Measurements from ENCODE around the gene ADAMTS2.

The ADAMTS2 gene

GRCh38 chr5:179237770-179238627 lies 107.3 kb downstream of the ADAMTS2 start:
- Mint-ChIP-seq H3K4me1 (ENCODE audit: low read depth) (no peaks in the 10 kb centered on the region), H3K27me3 (ENCODE audit: low read depth) (no peaks in the 10 kb centered on the region), H3K4me3 (no peak overlapping the region), H3K36me3 (ENCODE audit: low read depth) (no peaks in the 10 kb centered on the region), H3K27ac (no peak overlapping the region), H3K9me3 (peaks cover 15% of the 10 kb centered on the region)

GRCh38 chr5:179235416-179236400 lies 109.6 kb downstream of the ADAMTS2 start:
- no peaks in the 10 kb centered on the region for H3K36me3 Mint-ChIP-seq (ENCODE audit: low read depth)
- no peaks in the 10 kb centered on the region for H3K4me1 Mint-ChIP-seq (ENCODE audit: low read depth)
- H3K4me3 Mint-ChIP-seq: no peak overlapping the region
- no peaks in the 10 kb centered on the region for H3K27me3 Mint-ChIP-seq (ENCODE audit: low read depth)
- no peak overlapping the region for H3K27ac Mint-ChIP-seq
- peaks cover 15% of the 10 kb centered on the region for H3K9me3 Mint-ChIP-seq

- H3K36me3 Mint-ChIP-seq (ENCODE audit: low read depth): no peaks in the 10 kb centered on the region
- no peak overlapping the region for H3K4me3 Mint-ChIP-seq
- H3K9me3 Mint-ChIP-seq: peaks cover 8% of the 10 kb centered on the region
- no peaks in the 10 kb centered on the region for H3K27me3 Mint-ChIP-seq (ENCODE audit: low read depth)
- H3K27ac Mint-ChIP-seq: no peak overlapping the region
- no peaks in the 10 kb centered on the region for H3K4me1 Mint-ChIP-seq (ENCODE audit: low read depth)
These were observed 110.6 kb downstream of the ADAMTS2 start for GRCh38 chr5:179234563-179235135.

- Mint-ChIP-seq H3K9me3 (peaks cover 4% of the 10 kb centered on the region), H3K36me3 (ENCODE audit: low read depth) (no peaks in the 10 kb centered on the region), H3K4me3 (no peak overlapping the region), H3K27ac (no peak overlapping the region), H3K27me3 (ENCODE audit: low read depth) (no peaks in the 10 kb centered on the region), H3K4me1 (ENCODE audit: low read depth) (no peaks in the 10 kb centered on the region)
These were observed 111.2 kb downstream of the ADAMTS2 start for GRCh38 chr5:179233909-179234562.

- Mint-ChIP-seq H3K27me3 (ENCODE audit: low read depth) (no peaks in the 10 kb centered on the region), H3K9me3 (no peaks in the 10 kb centered on the region), H3K4me1 (ENCODE audit: low read depth) (no peaks in the 10 kb centered on the region)
These were observed 113.0 kb downstream of the ADAMTS2 start for GRCh38 chr5:179232091-179232735.

GRCh38 chr5:179231309-179231708 lies 114.0 kb downstream of the ADAMTS2 start:
- no peak overlapping the region for H3K27ac Mint-ChIP-seq
- no peaks in the 10 kb centered on the region for H3K27me3 Mint-ChIP-seq (ENCODE audit: low read depth)
- H3K4me1 Mint-ChIP-seq (ENCODE audit: low read depth): no peaks in the 10 kb centered on the region
- no peaks in the 10 kb centered on the region for H3K36me3 Mint-ChIP-seq (ENCODE audit: low read depth)
- no peaks in the 10 kb centered on the region for H3K9me3 Mint-ChIP-seq
- no peak overlapping the region for H3K4me3 Mint-ChIP-seq

More at GRCh38 chr5:179232091-179232735, 113.0 kb downstream of the ADAMTS2 start:
- H3K36me3 Mint-ChIP-seq (ENCODE audit: low read depth): no peaks in the 10 kb centered on the region
- H3K27ac Mint-ChIP-seq: no peak overlapping the region
- no peak overlapping the region for H3K4me3 Mint-ChIP-seq

- Mint-ChIP-seq H3K4me1 (ENCODE audit: low read depth) (no peaks in the 10 kb centered on the region), H3K27me3 (ENCODE audit: low read depth) (no peaks in the 10 kb centered on the region), H3K9me3 (peaks cover under 1% of the 10 kb centered on the region), H3K36me3 (ENCODE audit: low read depth) (no peaks in the 10 kb centered on the region), H3K27ac (no peak overlapping the region), H3K4me3 (no peak overlapping the region)
These were observed 115.2 kb downstream of the ADAMTS2 start for GRCh38 chr5:179230061-179230461.

- Mint-ChIP-seq H3K9me3 (peaks cover 4% of the 10 kb centered on the region), H3K4me3 (no peak overlapping the region), H3K27ac (no peak overlapping the region), H3K36me3 (ENCODE audit: low read depth) (no peaks in the 10 kb centered on the region), H3K4me1 (ENCODE audit: low read depth) (no peaks in the 10 kb centered on the region), H3K27me3 (ENCODE audit: low read depth) (no peaks in the 10 kb centered on the region)
These were observed 115.9 kb downstream of the ADAMTS2 start for GRCh38 chr5:179229331-179229831.

- peaks cover 9% of the 10 kb centered on the region for H3K9me3 Mint-ChIP-seq
- H3K27ac Mint-ChIP-seq: no peak overlapping the region
- H3K27me3 Mint-ChIP-seq (ENCODE audit: low read depth): no peaks in the 10 kb centered on the region
These were observed 116.7 kb downstream of the ADAMTS2 start for GRCh38 chr5:179228341-179229121.

GRCh38 chr5:179227580-179228311 lies 117.5 kb downstream of the ADAMTS2 start:
- Mint-ChIP-seq H3K36me3 (ENCODE audit: low read depth) (no peaks in the 10 kb centered on the region), H3K27me3 (ENCODE audit: low read depth) (no peaks in the 10 kb centered on the region), H3K9me3 (peaks cover 16% of the 10 kb centered on the region), H3K4me3 (no peak overlapping the region), H3K27ac (no peak overlapping the region), H3K4me1 (ENCODE audit: low read depth) (no peaks in the 10 kb centered on the region)

More at GRCh38 chr5:179228341-179229121, 116.7 kb downstream of the ADAMTS2 start:
- Mint-ChIP-seq H3K36me3 (ENCODE audit: low read depth) (no peaks in the 10 kb centered on the region), H3K4me3 (no peak overlapping the region), H3K4me1 (ENCODE audit: low read depth) (no peaks in the 10 kb centered on the region)

- H3K36me3 Mint-ChIP-seq (ENCODE audit: low read depth): no peaks in the 10 kb centered on the region
These were observed 118.1 kb downstream of the ADAMTS2 start for GRCh38 chr5:179227229-179227579.

GRCh38 chr5:179226696-179227095 lies 118.6 kb downstream of the ADAMTS2 start:
- no peaks in the 10 kb centered on the region for H3K36me3 Mint-ChIP-seq (ENCODE audit: low read depth)
- H3K9me3 Mint-ChIP-seq: peaks cover 16% of the 10 kb centered on the region
- H3K27ac Mint-ChIP-seq: no peak overlapping the region
- H3K27me3 Mint-ChIP-seq (ENCODE audit: low read depth): no peaks in the 10 kb centered on the region
- no peak overlapping the region for H3K4me3 Mint-ChIP-seq
- H3K4me1 Mint-ChIP-seq (ENCODE audit: low read depth): no peaks in the 10 kb centered on the region

More at GRCh38 chr5:179227229-179227579, 118.1 kb downstream of the ADAMTS2 start:
- no peak overlapping the region for H3K27ac Mint-ChIP-seq
- peaks cover 16% of the 10 kb centered on the region for H3K9me3 Mint-ChIP-seq
- no peak overlapping the region for H3K4me3 Mint-ChIP-seq
- no peaks in the 10 kb centered on the region for H3K27me3 Mint-ChIP-seq (ENCODE audit: low read depth)
- no peaks in the 10 kb centered on the region for H3K4me1 Mint-ChIP-seq (ENCODE audit: low read depth)
